ENCODE data around the gene DNAI1.

The DNAI1 gene

DNA sequence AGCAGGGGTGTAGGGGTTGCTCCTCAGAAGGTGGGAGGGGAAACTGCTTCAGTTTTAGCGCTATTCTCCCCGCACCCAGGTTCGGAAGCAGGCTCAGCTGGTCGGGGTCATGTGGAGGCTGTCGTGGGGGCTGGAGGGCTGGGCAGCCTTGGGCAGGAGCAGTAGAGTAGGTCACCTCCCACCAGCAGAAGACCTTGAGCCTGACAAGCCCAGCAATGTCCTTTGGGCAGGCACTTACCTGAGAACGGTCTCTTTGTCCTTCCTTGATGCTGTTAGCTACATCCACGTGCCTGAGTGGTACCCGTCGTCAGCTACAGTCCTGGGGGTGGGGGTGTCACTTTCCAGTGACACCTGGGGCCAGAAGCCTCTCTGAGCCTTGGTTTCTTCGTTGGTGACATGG, 43.9 kb downstream of the DNAI1 start:
- DNase-seq (ENCODE audit: low read depth, low spot score) = no peak
- in situ Hi-C loops (cut with HindIII; ENCODE audit: low sequenced_read_pairs) = loop anchor here (10.0 kb wide), 1 partner anchor 72 kb away; no protein-coding TSS in a partner anchor
- H3K4me3 ChIP-seq (ENCODE audit: low read depth, low read length) = no peak overlapping the region
- TF ChIP-seq, protein P1, sequence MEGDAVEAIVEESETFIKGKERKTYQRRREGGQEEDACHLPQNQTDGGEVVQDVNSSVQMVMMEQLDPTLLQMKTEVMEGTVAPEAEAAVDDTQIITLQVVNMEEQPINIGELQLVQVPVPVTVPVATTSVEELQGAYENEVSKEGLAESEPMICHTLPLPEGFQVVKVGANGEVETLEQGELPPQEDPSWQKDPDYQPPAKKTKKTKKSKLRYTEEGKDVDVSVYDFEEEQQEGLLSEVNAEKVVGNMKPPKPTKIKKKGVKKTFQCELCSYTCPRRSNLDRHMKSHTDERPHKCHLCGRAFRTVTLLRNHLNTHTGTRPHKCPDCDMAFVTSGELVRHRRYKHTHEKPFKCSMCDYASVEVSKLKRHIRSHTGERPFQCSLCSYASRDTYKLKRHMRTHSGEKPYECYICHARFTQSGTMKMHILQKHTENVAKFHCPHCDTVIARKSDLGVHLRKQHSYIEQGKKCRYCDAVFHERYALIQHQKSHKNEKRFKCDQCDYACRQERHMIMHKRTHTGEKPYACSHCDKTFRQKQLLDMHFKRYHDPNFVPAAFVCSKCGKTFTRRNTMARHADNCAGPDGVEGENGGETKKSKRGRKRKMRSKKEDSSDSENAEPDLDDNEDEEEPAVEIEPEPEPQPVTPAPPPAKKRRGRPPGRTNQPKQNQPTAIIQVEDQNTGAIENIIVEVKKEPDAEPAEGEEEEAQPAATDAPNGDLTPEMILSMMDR (IDR thresholded peaks at IDR 0.05; ENCODE audit: low read depth, low read length) = no peak

DNA sequence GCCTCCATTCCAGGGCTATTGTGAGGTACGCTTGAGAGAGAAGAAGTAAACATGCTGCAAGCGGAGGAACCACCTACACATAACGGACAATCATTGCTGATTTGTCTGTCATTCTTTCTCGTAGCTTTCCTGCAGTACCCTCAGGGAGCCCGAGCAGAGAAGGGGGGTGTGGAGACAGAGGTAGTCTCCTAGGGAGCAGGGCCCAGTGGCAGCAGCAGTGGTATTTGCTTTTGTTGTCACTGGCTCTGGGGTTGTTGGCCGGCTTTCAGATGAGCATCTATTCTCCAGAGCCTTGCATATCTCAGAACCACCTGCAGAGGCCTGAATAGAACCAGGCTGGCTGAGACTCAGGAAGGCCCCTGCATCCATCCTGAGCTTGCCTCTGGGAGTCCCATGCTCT, 44.3 kb downstream of the DNAI1 start:
- in situ Hi-C loops (cut with HindIII; ENCODE audit: low sequenced_read_pairs) = loop anchor here (10.0 kb wide), 1 partner anchor 72 kb away; no protein-coding TSS in a partner anchor
- TF ChIP-seq, protein P1 (IDR thresholded peaks at IDR 0.05; ENCODE audit: low read depth, low read length) = no peak
- H3K4me3 ChIP-seq (ENCODE audit: low read depth, low read length) = no peak overlapping the region
- DNase-seq (ENCODE audit: low read depth, low spot score) = no peak

DNA sequence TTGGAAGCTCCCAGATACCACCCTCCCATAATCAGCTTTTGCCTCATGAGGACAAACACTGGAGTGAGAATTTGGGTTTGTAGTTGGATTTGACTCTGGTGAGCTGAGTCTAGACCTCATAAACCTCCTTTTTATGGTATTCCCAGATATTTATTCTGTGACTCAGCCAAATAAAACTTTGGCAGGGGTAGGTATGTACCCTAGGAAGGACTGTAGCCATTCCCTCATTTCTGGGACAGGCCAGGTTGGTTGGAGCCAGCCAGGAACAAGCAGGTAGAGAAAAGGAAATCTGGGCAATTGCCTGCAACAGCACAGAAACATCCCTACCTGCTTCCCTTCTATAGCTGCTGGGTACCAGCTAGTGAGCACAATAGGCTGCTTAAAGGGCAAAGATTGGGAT, 44.8 kb downstream of the DNAI1 start:
- H3K4me3 ChIP-seq (ENCODE audit: low read depth, low read length) = no peak overlapping the region
- TF ChIP-seq, protein P1 (IDR thresholded peaks at IDR 0.05; ENCODE audit: low read depth, low read length) = no peak
- DNase-seq (ENCODE audit: low read depth, low spot score) = no peak
- in situ Hi-C loops (cut with HindIII; ENCODE audit: low sequenced_read_pairs) = loop anchor here (10.0 kb wide), 1 partner anchor 71 kb away; no protein-coding TSS in a partner anchor

DNA sequence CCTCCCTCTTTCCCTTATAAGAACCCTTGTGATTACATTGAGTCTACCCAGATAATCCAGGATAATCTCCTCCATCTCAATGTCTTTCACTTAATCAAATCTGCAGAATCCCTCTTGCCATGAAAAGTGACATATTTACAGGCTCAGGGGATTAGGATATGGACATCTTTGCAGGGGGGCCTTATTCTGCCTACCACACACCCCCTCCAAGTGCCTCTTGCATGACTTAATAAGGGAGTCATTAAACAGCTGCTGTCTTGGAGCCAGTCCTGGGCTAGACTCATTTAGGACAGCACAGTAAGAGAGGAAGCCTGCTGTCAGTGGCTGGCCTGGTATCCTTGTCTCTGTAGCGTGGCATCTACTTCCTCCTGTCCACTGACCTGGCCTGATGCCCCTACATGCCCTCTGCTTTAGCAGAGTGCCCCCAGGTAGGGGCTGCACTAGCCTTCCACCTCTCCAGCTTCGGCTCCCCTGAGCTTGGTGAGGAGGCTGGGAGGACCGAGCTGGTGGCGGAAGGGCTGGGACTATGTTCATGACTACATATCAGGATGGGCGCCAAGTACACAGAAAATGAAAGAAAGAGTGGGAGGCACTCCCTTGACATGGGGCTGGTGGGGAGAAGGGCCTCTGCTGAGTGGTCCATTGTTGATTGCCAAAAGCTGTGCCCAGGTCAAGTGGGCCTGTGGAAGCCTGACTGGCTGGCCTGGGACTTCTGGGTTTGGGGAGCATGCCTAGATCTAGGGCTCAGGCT, 46.9 kb downstream of the DNAI1 start:
- no peak overlapping the region for H3K4me3 ChIP-seq (ENCODE audit: low read depth, low read length)
- TF ChIP-seq, protein P1 (IDR thresholded peaks at IDR 0.05; ENCODE audit: low read depth, low read length) = no peak
- in situ Hi-C loops (cut with HindIII; ENCODE audit: low sequenced_read_pairs) = loop anchor here (10.0 kb wide), 1 partner anchor 69 kb away; no protein-coding TSS in a partner anchor
- no peak for DNase-seq (ENCODE audit: low read depth, low spot score)

DNA sequence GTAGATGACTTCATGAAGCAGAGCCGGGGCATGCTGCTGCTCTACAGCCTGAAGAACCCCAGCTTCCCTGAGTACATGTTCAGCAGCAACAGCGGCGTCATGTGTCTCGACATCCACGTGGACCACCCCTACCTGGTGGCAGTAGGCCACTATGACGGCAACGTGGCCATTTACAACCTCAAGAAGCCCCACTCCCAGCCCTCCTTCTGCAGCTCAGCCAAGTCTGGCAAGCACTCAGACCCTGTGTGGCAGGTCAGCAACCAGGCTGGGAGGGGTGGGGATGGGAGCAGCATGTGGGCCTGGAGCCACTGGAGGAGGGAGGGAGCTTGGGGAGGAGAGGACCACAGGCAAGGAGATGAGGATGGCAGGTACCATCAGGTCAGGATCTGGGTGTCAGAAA, 48.0 kb downstream of the DNAI1 start:
- TF ChIP-seq, protein P1 (IDR thresholded peaks at IDR 0.05; ENCODE audit: low read depth, low read length) = no peak
- H3K4me3 ChIP-seq (ENCODE audit: low read depth, low read length) = no peak overlapping the region
- in situ Hi-C loops (cut with HindIII; ENCODE audit: low sequenced_read_pairs) = loop anchor here (10.0 kb wide), 1 partner anchor 68 kb away; no protein-coding TSS in a partner anchor
- no peak for DNase-seq (ENCODE audit: low read depth, low spot score)

DNA sequence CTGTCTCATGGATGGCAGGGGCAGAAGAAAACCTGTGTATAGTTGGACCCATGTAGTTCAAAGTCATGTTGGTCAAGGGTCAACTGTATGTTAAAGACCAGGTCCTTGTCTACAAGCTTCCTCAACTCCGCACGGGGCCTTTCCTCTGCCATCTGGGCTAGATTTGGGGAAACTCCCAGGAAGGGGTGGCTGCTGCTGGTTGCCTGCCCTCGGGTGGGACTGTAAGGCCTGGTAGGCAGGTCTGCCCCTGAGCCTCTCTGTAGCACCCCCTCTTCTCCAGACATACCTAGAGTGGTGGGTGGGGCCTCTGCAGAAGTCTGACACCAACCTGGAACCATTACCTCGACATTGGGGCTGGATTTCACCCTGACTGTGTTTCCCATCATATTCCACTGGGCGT, 49.0 kb downstream of the DNAI1 start:
- in situ Hi-C loops (cut with HindIII; ENCODE audit: low sequenced_read_pairs) = loop anchor here (10.0 kb wide), 1 partner anchor 67 kb away; no protein-coding TSS in a partner anchor
- TF ChIP-seq, protein P1 (IDR thresholded peaks at IDR 0.05; ENCODE audit: low read depth, low read length) = no peak
- no peak overlapping the region for H3K4me3 ChIP-seq (ENCODE audit: low read depth, low read length)
- DNase-seq (ENCODE audit: low read depth, low spot score) = no peak
